Stimulated activated naive CD8-positive, alpha-beta T cell treated with anti-CD3 and anti-CD28 coated beads, Interleukin-15, Interleukin-2, amounts not matched to agents 100 ng/mL and 50 ng/mL, for 24 hours (primary cell): ENCODE measurements around the gene MANBA.

Source experiments
- H3K27ac Mint-ChIP-seq: one replicate; pipeline ENCODE4 v1.8.0; 2021; ENCODE audit warnings: mild to moderate bottlenecking, mixed read lengths
- H3K27me3 Mint-ChIP-seq: one replicate; pipeline ENCODE4 v1.8.0; 2021; ENCODE audit warnings: mixed read lengths
- H3K36me3 Mint-ChIP-seq: one replicate; pipeline ENCODE4 v1.8.0; 2021; ENCODE audit warnings: low read depth, mixed read lengths
- H3K4me1 Mint-ChIP-seq: one replicate; pipeline ENCODE4 v1.8.0; 2021; ENCODE audit warnings: low read depth, mixed read lengths
- H3K4me3 Mint-ChIP-seq: one replicate; pipeline ENCODE4 v1.8.0; 2021; ENCODE audit warnings: mild to moderate bottlenecking, mixed read lengths
- H3K9me3 Mint-ChIP-seq: one replicate; pipeline ENCODE4 v1.8.0; 2021; ENCODE audit warnings: mixed read lengths

MANBA gene

GRCh38 chr4:102760645-102761295, at the start of gene MANBA:
Gene MANBA, minus strand, starts transcription at chr4:102760968. Its CDS starts 74 bp downstream, at chr4:102760894.
- no peaks in the 10 kb centered on the region for H3K9me3 Mint-ChIP-seq
- H3K4me1 Mint-ChIP-seq, result peaks cover 40% of the 10 kb centered on the region
- peaks cover 13% of the 10 kb centered on the region for H3K36me3 Mint-ChIP-seq

GRCh38 chr4:102809691-102810090, 48.9 kb upstream of the MANBA start:
- Mint-ChIP-seq H3K36me3 (peaks cover 95% of the 10 kb centered on the region), H3K9me3 (no peaks in the 10 kb centered on the region), H3K27ac (peak overlapping the region; percentile 71), H3K4me1 (peaks cover 80% of the 10 kb centered on the region), H3K4me3 (no peak overlapping the region), H3K27me3 (no peaks in the 10 kb centered on the region)

More at GRCh38 chr4:102760645-102761295, at the start of gene MANBA:
- Mint-ChIP-seq H3K27ac (peak within 1 kb of the TSS; percentile 90), H3K4me3 (peak within 1 kb of the TSS; percentile 94), H3K27me3 (no peaks in the 10 kb centered on the region)

GRCh38 chr4:102809190-102809589, 48.4 kb upstream of the MANBA start:
- Mint-ChIP-seq H3K27me3 (no peaks in the 10 kb centered on the region), H3K27ac (peak overlapping the region; percentile 75), H3K4me1 (peaks cover 76% of the 10 kb centered on the region), H3K4me3 (peak overlapping the region; percentile 37), H3K9me3 (no peaks in the 10 kb centered on the region), H3K36me3 (peaks cover 93% of the 10 kb centered on the region)

- Mint-ChIP-seq H3K9me3 (no peaks in the 10 kb centered on the region), H3K36me3 (peaks cover 90% of the 10 kb centered on the region), H3K27ac (no peak overlapping the region), H3K27me3 (no peaks in the 10 kb centered on the region), H3K4me1 (peaks cover 71% of the 10 kb centered on the region), H3K4me3 (no peak overlapping the region)
Observed at GRCh38 chr4:102808009-102808408, 47.2 kb upstream of the MANBA start.

GRCh38 chr4:102807345-102807744, 46.6 kb upstream of the MANBA start:
- Mint-ChIP-seq H3K36me3 (peaks cover 89% of the 10 kb centered on the region), H3K27ac (no peak overlapping the region), H3K9me3 (no peaks in the 10 kb centered on the region), H3K4me1 (peaks cover 68% of the 10 kb centered on the region), H3K27me3 (no peaks in the 10 kb centered on the region), H3K4me3 (no peak overlapping the region)

GRCh38 chr4:102799816-102800215, 39.0 kb upstream of the MANBA start:
- H3K27me3 Mint-ChIP-seq, result no peaks in the 10 kb centered on the region
- no peak overlapping the region for H3K27ac Mint-ChIP-seq
- no peaks in the 10 kb centered on the region for H3K9me3 Mint-ChIP-seq
- H3K36me3 Mint-ChIP-seq, result peaks cover 79% of the 10 kb centered on the region
- H3K4me3 Mint-ChIP-seq, result no peak overlapping the region
- H3K4me1 Mint-ChIP-seq, result peaks cover 26% of the 10 kb centered on the region

GRCh38 chr4:102794999-102795398, 34.2 kb upstream of the MANBA start:
- Mint-ChIP-seq H3K4me1 (peaks cover 15% of the 10 kb centered on the region), H3K27me3 (no peaks in the 10 kb centered on the region), H3K27ac (no peak overlapping the region), H3K36me3 (peaks cover 81% of the 10 kb centered on the region), H3K4me3 (no peak overlapping the region), H3K9me3 (peaks cover 19% of the 10 kb centered on the region)

GRCh38 chr4:102792361-102792936, 31.7 kb upstream of the MANBA start:
- Mint-ChIP-seq H3K4me1 (peaks cover 31% of the 10 kb centered on the region), H3K27me3 (no peaks in the 10 kb centered on the region), H3K27ac (peak overlapping the region; percentile 32), H3K9me3 (peaks cover 19% of the 10 kb centered on the region), H3K36me3 (peaks cover 61% of the 10 kb centered on the region), H3K4me3 (no peak overlapping the region)

- H3K4me1 Mint-ChIP-seq, result peaks cover 33% of the 10 kb centered on the region
- H3K36me3 Mint-ChIP-seq, result peaks cover 50% of the 10 kb centered on the region
- H3K27ac Mint-ChIP-seq, result no peak overlapping the region
- H3K27me3 Mint-ChIP-seq, result no peaks in the 10 kb centered on the region
- H3K4me3 Mint-ChIP-seq, result no peak overlapping the region
- H3K9me3 Mint-ChIP-seq, result peaks cover 19% of the 10 kb centered on the region
Observed at GRCh38 chr4:102791318-102791835, 30.6 kb upstream of the MANBA start.

GRCh38 chr4:102789317-102789717, 28.5 kb upstream of the MANBA start:
- Mint-ChIP-seq H3K9me3 (peaks cover 15% of the 10 kb centered on the region), H3K4me3 (no peak overlapping the region), H3K36me3 (peaks cover 29% of the 10 kb centered on the region), H3K4me1 (peaks cover 31% of the 10 kb centered on the region), H3K27ac (peak overlapping the region; percentile 38), H3K27me3 (no peaks in the 10 kb centered on the region)

GRCh38 chr4:102787944-102788343, 27.2 kb upstream of the MANBA start:
- H3K36me3 Mint-ChIP-seq, result peaks cover 18% of the 10 kb centered on the region
- no peak overlapping the region for H3K4me3 Mint-ChIP-seq
- H3K27ac Mint-ChIP-seq, result no peak overlapping the region
- H3K27me3 Mint-ChIP-seq, result no peaks in the 10 kb centered on the region
- H3K9me3 Mint-ChIP-seq, result peaks cover 8% of the 10 kb centered on the region
- peaks cover 31% of the 10 kb centered on the region for H3K4me1 Mint-ChIP-seq

GRCh38 chr4:102787096-102787881, 26.5 kb upstream of the MANBA start:
- Mint-ChIP-seq H3K4me1 (peaks cover 28% of the 10 kb centered on the region), H3K27ac (peak overlapping the region; percentile 11)

GRCh38 chr4:102786279-102786678, 25.5 kb upstream of the MANBA start:
- Mint-ChIP-seq H3K4me1 (peaks cover 24% of the 10 kb centered on the region), H3K36me3 (peaks cover 2% of the 10 kb centered on the region), H3K27ac (no peak overlapping the region), H3K9me3 (no peaks in the 10 kb centered on the region), H3K4me3 (no peak overlapping the region), H3K27me3 (no peaks in the 10 kb centered on the region)

More at GRCh38 chr4:102787096-102787881, 26.5 kb upstream of the MANBA start:
- Mint-ChIP-seq H3K27me3 (no peaks in the 10 kb centered on the region), H3K36me3 (peaks cover 12% of the 10 kb centered on the region), H3K9me3 (peaks cover 2% of the 10 kb centered on the region), H3K4me3 (no peak overlapping the region)

- H3K36me3 Mint-ChIP-seq, result no peaks in the 10 kb centered on the region
- no peak overlapping the region for H3K27ac Mint-ChIP-seq
- no peaks in the 10 kb centered on the region for H3K9me3 Mint-ChIP-seq
- no peaks in the 10 kb centered on the region for H3K27me3 Mint-ChIP-seq
- peaks cover 5% of the 10 kb centered on the region for H3K4me1 Mint-ChIP-seq
- H3K4me3 Mint-ChIP-seq, result no peak overlapping the region
Observed at GRCh38 chr4:102783006-102783405, 22.2 kb upstream of the MANBA start.

GRCh38 chr4:102781570-102781969, 20.8 kb upstream of the MANBA start:
- Mint-ChIP-seq H3K27ac (no peak overlapping the region), H3K4me1 (no peaks in the 10 kb centered on the region), H3K4me3 (no peak overlapping the region), H3K9me3 (no peaks in the 10 kb centered on the region), H3K36me3 (no peaks in the 10 kb centered on the region), H3K27me3 (no peaks in the 10 kb centered on the region)
